Mucosa of descending colon (tissue), 3 donors: Measurements from ENCODE around the gene PCDH10. TPM values are rescaled to one million over a fixed set of nuclear protein-coding genes. Genes with fewer than 3 reads are reported as not detected.
A peak's percentile ranks its signal among the peaks of the same experiment; 100 is the strongest.

Source experiments
- ATAC-seq: fragments of 200-7000 bp; cut with Tn5 transposase; one replicate; pipeline ENCODE4 v1.9.1; 2020; ENCODE audit warnings: mild to moderate bottlenecking, moderate library complexity
- DNase-seq, 3 donors: peaks; one replicate each; pipeline ENCODE4 v3.0.0-alpha.2; 2020
- H3K36me3 ChIP-seq: fragments of 200-600 bp; one replicate; pipeline ENCODE4 v1.8.0; 2021; ENCODE audit warnings: low read depth, mild to moderate bottlenecking
- H3K4me1 ChIP-seq: fragments of 200-600 bp; one replicate; pipeline ENCODE4 v1.8.0; 2021; ENCODE audit warnings: low read depth, mild to moderate bottlenecking
- H3K4me3 ChIP-seq: fragments of 200-600 bp; one replicate; pipeline ENCODE4 v1.8.0; 2021; ENCODE audit warnings: mild to moderate bottlenecking
- H3K9me3 ChIP-seq: fragments of 200-600 bp; one replicate; pipeline ENCODE4 v1.8.0; 2021; ENCODE audit warnings: mild to moderate bottlenecking
- CTCF ChIP-seq: fragments of 200-600 bp; IDR thresholded peaks from one replicate; pipeline ENCODE4 v1.8.0; 2022; ENCODE audit warnings: antibody characterized with exemption, mild to moderate bottlenecking
- intact Hi-C, 2 donors: fragments of 100-400 bp; cut with DNase I in 1 of 2; cut with micrococcal nuclease in 1 of 2; formaldehyde crosslinking; loops; one replicate each; pipeline versions ENCODE4 v1.11.0 to v1.11.1; 2022; cut with DNase I, micrococcal nuclease
- total RNA-seq, 3 donors: library from RNA; stranded (reverse); fragmentation: NEBNext Ultra II Directional in 2 of 3; extraction: Animal tissue kit (Norgen Biotek cat#: 25700) in 2 of 3; gene quantifications; one replicate each; pipeline versions ENCODE4 v1.2.1 to v1.2.4, GENCODE V29; 2021 to 2023
- donor health status: DM: no; HTN: no; CAD: no; lungs with moderate emphysema.
- donor health status: DM: no; HTN: no; CAD: no.
- donor health status: DM: no; HTN: yes; CAD: no.

PCDH10 gene
- total RNA-seq, 3 donors from 2014 or later: 0.22 to 1.3 (median 0.32) TPM

- no peak for TF ChIP-seq CTCF
- Histone ChIP-seq H3K4me1 (peaks cover 10% of the 10 kb centered on the region), H3K9me3 (no peaks in the 10 kb centered on the region), H3K36me3 (no peaks in the 10 kb centered on the region), H3K4me3 (no peak overlapping the region)
- intact Hi-C loops: no loop called here
- ATAC-seq: no peak
- DNase-seq: no peak
These were observed 1.7 kb upstream of the PCDH10 start for GRCh38 chr4:133147286-133147821.

- intact Hi-C loops: no loop called here
- no peak for DNase-seq
- H3K4me1 ChIP-seq: peaks cover 10% of the 10 kb centered on the region
- H3K36me3 ChIP-seq: no peaks in the 10 kb centered on the region
- no peak overlapping the region for H3K4me3 ChIP-seq
- no peaks in the 10 kb centered on the region for H3K9me3 ChIP-seq
- ATAC-seq: peak; percentile 29
- TF ChIP-seq CTCF: no peak
These were observed 989 bp upstream of the PCDH10 start for GRCh38 chr4:133147921-133148689.

- Histone ChIP-seq H3K36me3 (no peaks in the 10 kb centered on the region), H3K4me3 (no peak overlapping the region), H3K4me1 (peaks cover 10% of the 10 kb centered on the region), H3K9me3 (no peaks in the 10 kb centered on the region)
- no peak for TF ChIP-seq CTCF
- intact Hi-C loops: no loop called here
- ATAC-seq (no peak), DNase-seq (no peak)
These were observed 236 bp downstream of the PCDH10 start for GRCh38 chr4:133149364-133149695.

- ATAC-seq (no peak), DNase-seq (no peak)
- intact Hi-C loops: no loop called here
- Histone ChIP-seq H3K4me1 (peaks cover 10% of the 10 kb centered on the region), H3K9me3 (no peaks in the 10 kb centered on the region), H3K4me3 (no peak overlapping the region), H3K36me3 (no peaks in the 10 kb centered on the region)
- no peak for TF ChIP-seq CTCF
These were observed 908 bp downstream of the PCDH10 start for GRCh38 chr4:133149932-133150471.

- H3K4me1 ChIP-seq: peaks cover 10% of the 10 kb centered on the region
- no peak for TF ChIP-seq CTCF
- intact Hi-C loops: no loop called here
- H3K4me3 ChIP-seq: no peak overlapping the region
- DNase-seq (no peak), ATAC-seq (no peak)
- no peaks in the 10 kb centered on the region for H3K9me3 ChIP-seq
- H3K36me3 ChIP-seq: no peaks in the 10 kb centered on the region
These were observed 1.6 kb downstream of the PCDH10 start for GRCh38 chr4:133150486-133151340.
